Astrocyte (in vitro differentiated cells and primary cell): ENCODE data around the gene WNT7B. TPM values are rescaled to one million over a fixed set of nuclear protein-coding genes. Genes with fewer than 3 reads are reported as not detected.

Source experiments
- DNase-seq: peaks from one replicate; pipeline ENCODE4 v3.0.0-alpha.2; 2010; ENCODE audit warnings: low read depth
- FAIRE-seq: peaks from 2 replicates; lab custom pipeline; 2011; peaks lifted over from hg19 to GRCh38; lab: Jason Lieb, UNC
- H2AFZ ChIP-seq: 2 replicates; pipeline ENCODE4 v1.6.0; 2012; ENCODE audit warnings: low read depth, low read length, inconsistent platforms
- H3K27ac ChIP-seq: 2 replicates; pipeline ENCODE4 v1.5.1; 2011; ENCODE audit warnings: low read depth, low read length, inconsistent platforms
- H3K27me3 ChIP-seq: 2 replicates; pipeline ENCODE4 v1.6.0; 2011; ENCODE audit warnings: low read length, inconsistent platforms; ENCODE audit not compliant: insufficient read depth
- H3K36me3 ChIP-seq: 2 replicates; pipeline ENCODE4 v1.5.1; 2011; ENCODE audit warnings: low read length, inconsistent platforms; ENCODE audit not compliant: insufficient read depth
- H3K4me1 ChIP-seq: 2 replicates; pipeline ENCODE4 v1.5.1; 2011; ENCODE audit warnings: low read length, inconsistent platforms; ENCODE audit not compliant: insufficient read depth
- H3K4me2 ChIP-seq: 2 replicates; pipeline ENCODE4 v1.6.0; 2012; ENCODE audit warnings: low read length, inconsistent platforms
- H3K4me3 ChIP-seq: 2 replicates; pipeline ENCODE4 v1.5.1; 2011; ENCODE audit warnings: low read depth, mild to moderate bottlenecking, low read length, inconsistent platforms; ENCODE audit not compliant: insufficient read depth
- H3K79me2 ChIP-seq: 2 replicates; pipeline ENCODE4 v1.6.0; 2012; ENCODE audit warnings: mild to moderate bottlenecking, low read length, inconsistent platforms; ENCODE audit not compliant: insufficient read depth
- H3K9ac ChIP-seq: 2 replicates; pipeline ENCODE4 v1.6.0; 2012; ENCODE audit warnings: mild to moderate bottlenecking, low read length, inconsistent platforms
- H3K9me3 ChIP-seq: 2 replicates; pipeline ENCODE4 v1.5.1; 2012; ENCODE audit warnings: low read depth, mild to moderate bottlenecking, low read length, inconsistent platforms; ENCODE audit not compliant: insufficient read depth
- H4K20me1 ChIP-seq: 2 replicates; pipeline ENCODE4 v1.6.0; 2012; ENCODE audit warnings: low read length, inconsistent platforms; ENCODE audit not compliant: insufficient read depth
- H3K27ac Mint-ChIP-seq: one replicate; pipeline ENCODE4 v1.8.0; 2021; ENCODE audit warnings: mild to moderate bottlenecking, mixed read lengths; ENCODE audit not compliant: unreplicated experiment
- H3K27me3 Mint-ChIP-seq: one replicate; pipeline ENCODE4 v1.8.0; 2021; ENCODE audit warnings: low read depth, mixed read lengths; ENCODE audit not compliant: unreplicated experiment
- H3K36me3 Mint-ChIP-seq: one replicate; pipeline ENCODE4 v1.8.0; 2021; ENCODE audit warnings: low read depth, mixed read lengths; ENCODE audit not compliant: unreplicated experiment
- H3K4me1 Mint-ChIP-seq: one replicate; pipeline ENCODE4 v1.8.0; 2021; ENCODE audit warnings: low read depth, mixed read lengths; ENCODE audit not compliant: unreplicated experiment
- H3K4me3 Mint-ChIP-seq: one replicate; pipeline ENCODE4 v1.8.0; 2021; ENCODE audit warnings: mild to moderate bottlenecking, moderate library complexity, mixed read lengths; ENCODE audit not compliant: unreplicated experiment
- H3K9me3 Mint-ChIP-seq: one replicate; pipeline ENCODE4 v1.8.0; 2021; ENCODE audit warnings: mild to moderate bottlenecking, mixed read lengths; ENCODE audit not compliant: unreplicated experiment
- EZH2 ChIP-seq: IDR thresholded peaks from 2 replicates; pipeline ENCODE4 v1.6.1; 2012; ENCODE audit warnings: mild to moderate bottlenecking, low read length, inconsistent platforms; ENCODE audit not compliant: insufficient read depth
- total RNA-seq: library from RNA; stranded (reverse); gene quantifications from 2 replicates; pipeline ENCODE4 v1.2.1, GENCODE V29; 2021
- TF ChIP-seq, protein P1 (sequence below): IDR thresholded peaks from 2 replicates; pipeline ENCODE4 v1.5.1; 2011; ENCODE audit warnings: low read depth, mild to moderate bottlenecking, inconsistent platforms, low read length, moderate library complexity; ENCODE audit not compliant: insufficient read depth

WNT7B gene
- total RNA-seq, 1 donor from 2014 or later: 1.7 TPM

DNA sequence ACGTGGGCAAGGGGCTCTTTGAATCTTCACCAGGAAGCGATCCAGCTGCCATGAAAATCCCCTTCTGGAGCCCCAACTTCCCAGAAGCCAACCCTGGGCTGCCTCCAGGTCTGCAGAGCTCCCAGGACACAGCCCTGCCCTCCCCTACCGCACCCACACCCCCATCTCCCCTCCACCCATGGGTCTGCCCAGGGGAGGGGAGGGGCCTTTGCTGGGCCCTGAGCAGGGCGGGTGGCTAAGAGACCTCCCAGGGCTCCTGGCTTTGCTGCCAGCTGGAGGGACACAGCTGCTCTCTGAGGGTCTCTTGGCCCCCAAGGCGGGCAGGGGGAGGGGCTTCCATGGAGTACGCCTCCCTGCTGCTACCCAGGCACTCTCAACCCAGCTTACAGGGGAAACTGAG lies 64.1 kb downstream of the WNT7B start:
- H3K27ac Mint-ChIP-seq: no peak overlapping the region
- peaks cover 3% of the 10 kb centered on the region for H3K4me1 ChIP-seq
- no peak overlapping the region for H3K4me3 Mint-ChIP-seq
- no peak for TF ChIP-seq EZH2
- TF ChIP-seq, protein P1, sequence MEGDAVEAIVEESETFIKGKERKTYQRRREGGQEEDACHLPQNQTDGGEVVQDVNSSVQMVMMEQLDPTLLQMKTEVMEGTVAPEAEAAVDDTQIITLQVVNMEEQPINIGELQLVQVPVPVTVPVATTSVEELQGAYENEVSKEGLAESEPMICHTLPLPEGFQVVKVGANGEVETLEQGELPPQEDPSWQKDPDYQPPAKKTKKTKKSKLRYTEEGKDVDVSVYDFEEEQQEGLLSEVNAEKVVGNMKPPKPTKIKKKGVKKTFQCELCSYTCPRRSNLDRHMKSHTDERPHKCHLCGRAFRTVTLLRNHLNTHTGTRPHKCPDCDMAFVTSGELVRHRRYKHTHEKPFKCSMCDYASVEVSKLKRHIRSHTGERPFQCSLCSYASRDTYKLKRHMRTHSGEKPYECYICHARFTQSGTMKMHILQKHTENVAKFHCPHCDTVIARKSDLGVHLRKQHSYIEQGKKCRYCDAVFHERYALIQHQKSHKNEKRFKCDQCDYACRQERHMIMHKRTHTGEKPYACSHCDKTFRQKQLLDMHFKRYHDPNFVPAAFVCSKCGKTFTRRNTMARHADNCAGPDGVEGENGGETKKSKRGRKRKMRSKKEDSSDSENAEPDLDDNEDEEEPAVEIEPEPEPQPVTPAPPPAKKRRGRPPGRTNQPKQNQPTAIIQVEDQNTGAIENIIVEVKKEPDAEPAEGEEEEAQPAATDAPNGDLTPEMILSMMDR: no peak
- H3K79me2 ChIP-seq: no peaks in the 10 kb centered on the region
- peaks cover 7% of the 10 kb centered on the region for H4K20me1 ChIP-seq
- peaks cover 53% of the 10 kb centered on the region for H3K27me3 Mint-ChIP-seq
- peaks cover 3% of the 10 kb centered on the region for H3K27me3 ChIP-seq
- DNase-seq (no peak), FAIRE-seq (no peak)
- H3K9me3 ChIP-seq: peaks cover 8% of the 10 kb centered on the region
- H3K9me3 Mint-ChIP-seq: peaks cover 5% of the 10 kb centered on the region
- H3K36me3 ChIP-seq: no peaks in the 10 kb centered on the region
- H3K9ac ChIP-seq: no peak overlapping the region
- H3K4me1 Mint-ChIP-seq: no peaks in the 10 kb centered on the region
- no peak overlapping the region for H2AFZ ChIP-seq
- H3K4me3 ChIP-seq: no peak overlapping the region
- H3K36me3 Mint-ChIP-seq: peaks cover 1% of the 10 kb centered on the region
- no peak overlapping the region for H3K4me2 ChIP-seq
- no peak overlapping the region for H3K27ac ChIP-seq

DNA sequence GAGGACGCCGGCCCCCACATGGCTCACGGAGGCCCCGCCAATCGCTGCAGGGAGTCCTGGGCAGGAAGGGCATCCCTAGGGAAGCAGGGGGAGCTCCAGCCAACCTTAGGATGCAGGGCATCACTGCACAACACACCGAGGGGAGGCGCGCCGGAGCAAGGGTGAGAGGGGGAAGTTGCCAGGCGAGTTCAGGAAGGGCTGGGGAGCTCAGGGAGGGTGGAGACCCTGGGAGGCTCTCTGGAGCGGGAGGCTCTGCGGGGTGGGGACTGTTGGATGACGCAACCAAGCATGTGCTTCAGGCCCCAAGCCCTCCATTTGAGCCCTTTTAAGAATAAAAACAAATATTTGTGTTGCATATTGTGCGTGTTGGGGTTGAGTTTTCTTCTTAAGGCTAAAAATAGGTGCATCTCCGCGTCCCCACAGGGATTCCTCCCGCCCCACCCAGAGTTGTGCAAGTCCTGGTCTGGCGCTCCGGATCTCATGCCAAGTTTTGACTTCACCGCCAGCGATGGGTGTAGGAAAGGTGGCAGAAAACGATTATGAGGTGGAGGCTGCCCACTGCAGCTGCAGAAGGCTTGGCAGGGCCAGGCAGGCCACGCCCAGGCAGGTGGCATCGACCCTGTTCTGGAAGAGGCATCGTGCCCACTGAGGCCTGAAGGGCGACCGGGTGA lies 65.2 kb downstream of the WNT7B start:
- H3K9me3 ChIP-seq: peaks cover 8% of the 10 kb centered on the region
- Mint-ChIP-seq H3K27ac (no peak overlapping the region), H3K4me3 (no peak overlapping the region), H3K4me1 (no peaks in the 10 kb centered on the region), H3K36me3 (peaks cover 1% of the 10 kb centered on the region), H3K9me3 (peaks cover 5% of the 10 kb centered on the region), H3K27me3 (peaks cover 48% of the 10 kb centered on the region)
- H3K4me3 ChIP-seq: no peak overlapping the region
- DNase-seq: no peak
- peaks cover under 1% of the 10 kb centered on the region for H3K4me1 ChIP-seq
- FAIRE-seq: no peak
- H3K9ac ChIP-seq: no peak overlapping the region
- H4K20me1 ChIP-seq: peaks cover under 1% of the 10 kb centered on the region
- H3K36me3 ChIP-seq: no peaks in the 10 kb centered on the region
- H3K27ac ChIP-seq: no peak overlapping the region
- no peak overlapping the region for H2AFZ ChIP-seq
- H3K27me3 ChIP-seq: peaks cover 3% of the 10 kb centered on the region
- TF ChIP-seq EZH2: no peak
- TF ChIP-seq, protein P1: no peak
- no peak overlapping the region for H3K4me2 ChIP-seq
- no peaks in the 10 kb centered on the region for H3K79me2 ChIP-seq

DNA sequence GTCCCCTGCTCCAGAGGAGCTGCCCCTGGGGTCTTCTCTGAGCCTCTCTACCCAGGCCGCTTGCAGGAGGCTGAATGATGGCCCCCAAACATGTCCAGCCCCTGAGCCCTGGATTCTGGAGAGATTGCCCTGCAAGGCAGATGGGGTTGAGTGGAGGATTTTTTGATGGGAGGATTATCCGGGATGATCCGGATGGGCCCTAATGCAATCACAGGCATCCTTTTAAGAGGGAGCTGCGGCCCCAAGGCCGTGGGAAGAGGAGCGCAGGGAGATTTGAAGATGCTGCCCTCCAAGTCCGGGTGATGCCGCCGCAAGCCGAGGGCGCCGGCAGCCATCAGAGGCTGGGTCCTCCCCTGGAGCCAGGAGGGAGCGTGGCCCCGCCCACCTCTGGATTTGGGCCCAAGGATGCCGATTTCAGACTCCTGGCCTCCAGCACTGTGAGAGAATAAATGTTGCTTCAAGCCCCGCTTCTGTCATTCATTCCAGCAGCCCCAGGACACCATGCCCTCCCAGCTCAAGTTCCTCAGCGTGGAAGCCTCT lies 66.0 kb downstream of the WNT7B start:
- peaks cover 6% of the 10 kb centered on the region for H3K4me1 ChIP-seq
- DNase-seq (no peak), FAIRE-seq (no peak)
- peaks cover 5% of the 10 kb centered on the region for H3K9me3 Mint-ChIP-seq
- no peak overlapping the region for H3K9ac ChIP-seq
- H3K27ac ChIP-seq: no peak overlapping the region
- H3K36me3 ChIP-seq: no peaks in the 10 kb centered on the region
- peaks cover 1% of the 10 kb centered on the region for H3K36me3 Mint-ChIP-seq
- no peak overlapping the region for H3K4me2 ChIP-seq
- peaks cover 8% of the 10 kb centered on the region for H3K9me3 ChIP-seq
- H3K79me2 ChIP-seq: no peaks in the 10 kb centered on the region
- no peaks in the 10 kb centered on the region for H4K20me1 ChIP-seq
- TF ChIP-seq, protein P1: no peak
- TF ChIP-seq EZH2: no peak
- H3K27me3 Mint-ChIP-seq: peaks cover 53% of the 10 kb centered on the region
- no peak overlapping the region for H2AFZ ChIP-seq
- H3K27ac Mint-ChIP-seq: no peak overlapping the region
- no peak overlapping the region for H3K4me3 ChIP-seq
- H3K27me3 ChIP-seq: peaks cover 3% of the 10 kb centered on the region
- peaks cover under 1% of the 10 kb centered on the region for H3K4me1 Mint-ChIP-seq
- no peak overlapping the region for H3K4me3 Mint-ChIP-seq
